ENCODE measurements around the gene SUSD6. TPM values are rescaled to one million over a fixed set of nuclear protein-coding genes. Genes with fewer than 3 reads are reported as not detected.

The SUSD6 gene
- total RNA-seq, 4 donors from 2014 or later = 11.9 to 26.3 (median 16.2) TPM

DNA sequence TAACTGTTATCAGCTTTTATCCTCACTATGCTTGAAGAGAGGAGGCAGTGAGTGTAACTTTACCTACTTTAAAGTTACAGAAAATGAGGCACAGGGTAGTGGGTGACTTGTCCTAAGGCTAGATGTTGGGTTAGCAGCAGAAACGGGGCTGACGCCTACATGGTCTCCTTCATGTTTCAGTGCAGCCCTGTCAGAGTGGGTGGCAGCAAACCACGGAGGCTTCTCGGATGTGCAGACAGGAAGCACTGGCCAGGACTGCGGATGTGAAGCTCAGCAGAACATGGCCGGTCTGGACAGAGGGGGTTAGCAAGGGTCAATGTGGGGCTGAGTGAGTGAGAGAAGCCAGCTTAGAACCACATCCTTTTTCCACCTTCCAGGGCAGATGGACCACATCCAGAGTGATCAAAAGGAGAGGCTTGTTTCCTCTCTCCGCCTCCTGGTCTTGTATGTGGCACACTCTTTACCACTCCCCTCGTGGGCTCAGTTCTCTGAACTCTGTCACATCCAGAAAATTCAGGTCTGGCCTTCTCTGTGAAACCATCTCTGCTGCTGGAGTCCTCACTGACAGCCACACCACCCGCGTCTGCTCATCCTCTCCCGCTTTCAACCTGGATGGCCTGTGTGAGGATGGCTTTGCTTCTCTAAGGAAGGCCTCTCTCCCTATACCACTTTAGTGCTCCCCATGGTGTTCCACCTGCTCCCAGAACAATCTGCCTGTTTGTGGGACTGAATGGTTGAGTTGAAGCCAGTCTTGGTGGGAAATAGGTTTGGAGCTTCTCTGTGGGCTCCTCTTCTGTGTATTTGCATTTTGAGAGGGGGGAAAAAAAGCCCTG, 14.1 kb downstream of the SUSD6 start:
- ATAC-seq (peak; percentile 54 to 63), DNase-seq (peak; percentile 25 to 42)
- TF ChIP-seq POLR2A (IDR thresholded peaks at IDR 0.05) = no peak
- TF ChIP-seq, protein P1, sequence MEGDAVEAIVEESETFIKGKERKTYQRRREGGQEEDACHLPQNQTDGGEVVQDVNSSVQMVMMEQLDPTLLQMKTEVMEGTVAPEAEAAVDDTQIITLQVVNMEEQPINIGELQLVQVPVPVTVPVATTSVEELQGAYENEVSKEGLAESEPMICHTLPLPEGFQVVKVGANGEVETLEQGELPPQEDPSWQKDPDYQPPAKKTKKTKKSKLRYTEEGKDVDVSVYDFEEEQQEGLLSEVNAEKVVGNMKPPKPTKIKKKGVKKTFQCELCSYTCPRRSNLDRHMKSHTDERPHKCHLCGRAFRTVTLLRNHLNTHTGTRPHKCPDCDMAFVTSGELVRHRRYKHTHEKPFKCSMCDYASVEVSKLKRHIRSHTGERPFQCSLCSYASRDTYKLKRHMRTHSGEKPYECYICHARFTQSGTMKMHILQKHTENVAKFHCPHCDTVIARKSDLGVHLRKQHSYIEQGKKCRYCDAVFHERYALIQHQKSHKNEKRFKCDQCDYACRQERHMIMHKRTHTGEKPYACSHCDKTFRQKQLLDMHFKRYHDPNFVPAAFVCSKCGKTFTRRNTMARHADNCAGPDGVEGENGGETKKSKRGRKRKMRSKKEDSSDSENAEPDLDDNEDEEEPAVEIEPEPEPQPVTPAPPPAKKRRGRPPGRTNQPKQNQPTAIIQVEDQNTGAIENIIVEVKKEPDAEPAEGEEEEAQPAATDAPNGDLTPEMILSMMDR (IDR thresholded peaks at IDR 0.05 in 4 of 5, conservative IDR thresholded peaks at IDR 0.05 in 1 of 5) = no peak
- Histone ChIP-seq H3K36me3 (no peaks in the 10 kb centered on the region), H3K4me1 (peaks cover 34 to 62% of the 10 kb centered on the region in 2 donors), H3K4me3 (no peak overlapping the region), H3K27me3 (no peaks in the 10 kb centered on the region), H3K27ac (peak overlapping the region in 3 of 4 donors; percentile 13 to 36 (median 19)), H3K9me3 (no peaks in the 10 kb centered on the region)
- in situ Hi-C loops (cut with MboI; ENCODE audit: low sequenced_read_pairs in 4 of 4) = no loop called here
- intact Hi-C loops (cut with DNase I; ENCODE audit: low total_unique reads) = no loop called here

DNA sequence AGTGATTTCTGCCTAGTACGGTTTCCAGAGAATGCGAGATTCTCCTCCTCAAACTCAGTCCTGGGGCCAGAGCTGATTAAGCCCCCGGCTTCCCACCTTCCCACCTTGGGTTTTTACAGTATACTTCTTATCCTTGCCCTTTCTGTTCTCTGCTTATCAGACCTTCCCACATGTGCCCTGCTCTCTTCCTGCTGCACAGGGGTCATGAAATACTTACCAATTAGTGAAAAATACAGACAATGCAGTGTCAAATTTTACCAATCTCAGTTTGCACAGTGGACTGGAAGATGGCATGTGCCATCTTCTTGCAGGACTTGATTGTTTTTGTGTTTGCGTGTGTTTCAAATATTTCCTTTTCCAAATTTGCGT, 14.7 kb downstream of the SUSD6 start:
- ATAC-seq = no peak
- no peak for TF ChIP-seq POLR2A (IDR thresholded peaks at IDR 0.05)
- TF ChIP-seq, protein P1 (IDR thresholded peaks at IDR 0.05 in 4 of 5, conservative IDR thresholded peaks at IDR 0.05 in 1 of 5) = no peak
- DNase-seq = no peak
- in situ Hi-C loops (cut with MboI; ENCODE audit: low sequenced_read_pairs in 4 of 4) (no loop called here), intact Hi-C loops (cut with DNase I; ENCODE audit: low total_unique reads) (no loop called here)
- H3K9me3 ChIP-seq = no peaks in the 10 kb centered on the region
- peak overlapping the region in 1 of 4 donors; percentile 36 for H3K27ac ChIP-seq
- no peak overlapping the region for H3K4me3 ChIP-seq
- peaks cover 36 to 62% of the 10 kb centered on the region in 2 donors for H3K4me1 ChIP-seq
- H3K36me3 ChIP-seq = no peaks in the 10 kb centered on the region
- no peaks in the 10 kb centered on the region for H3K27me3 ChIP-seq

DNA sequence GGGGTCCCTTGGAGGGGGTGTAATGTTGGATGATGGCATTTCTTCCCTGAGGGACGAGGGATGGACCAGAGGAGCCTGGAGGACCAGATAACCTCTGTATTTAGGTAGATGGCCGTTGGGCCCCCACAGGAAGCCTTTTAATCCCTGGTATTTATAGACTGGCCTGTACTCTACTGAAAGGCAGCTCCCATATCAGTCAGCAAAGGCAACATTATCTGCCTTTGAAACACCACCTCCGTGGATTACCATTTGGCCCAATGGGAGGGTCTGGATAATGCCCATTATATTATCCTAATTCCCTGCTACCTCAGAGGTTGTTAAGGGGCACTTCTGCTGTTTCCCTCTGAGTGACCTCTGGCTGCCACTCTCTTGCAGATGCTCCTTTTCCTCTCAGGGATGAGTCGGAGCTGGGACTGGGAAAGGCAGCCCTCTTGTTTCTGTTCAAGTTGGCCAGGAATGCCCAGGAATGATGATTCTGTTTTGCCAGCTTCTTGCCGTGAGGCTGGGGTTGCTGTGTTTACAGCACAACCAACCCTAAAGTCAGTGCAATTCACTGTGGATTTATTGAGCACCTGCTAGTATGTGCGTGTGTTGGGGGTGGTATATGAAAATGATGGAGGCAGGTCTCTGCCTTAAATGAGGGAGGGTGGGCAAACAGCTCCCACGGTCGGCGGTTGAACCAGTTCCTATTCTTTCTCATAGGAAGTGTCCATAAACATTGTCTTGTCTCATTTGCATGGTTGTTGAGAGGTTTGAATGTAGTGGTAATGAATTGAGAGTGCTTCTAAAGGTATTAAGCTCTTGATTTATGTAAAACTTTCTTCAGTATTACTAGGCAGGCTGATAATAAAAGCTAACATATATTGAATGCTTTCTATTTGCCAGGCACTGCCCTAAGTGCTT, 18.1 kb downstream of the SUSD6 start:
- intact Hi-C loops (cut with DNase I; ENCODE audit: low total_unique reads) (loop anchor here (2.0 to 10.0 kb wide), 2 partner anchors 13 to 555 kb away; partner anchors contain the start of gene SLC8A3), in situ Hi-C loops (cut with MboI; ENCODE audit: low sequenced_read_pairs in 4 of 4) (no loop called here)
- ATAC-seq (no peak), DNase-seq (no peak)
- Histone ChIP-seq H3K9me3 (no peaks in the 10 kb centered on the region), H3K4me1 (peaks cover 65 to 80% of the 10 kb centered on the region in 2 donors), H3K27ac (no peak overlapping the region), H3K36me3 (no peaks in the 10 kb centered on the region), H3K4me3 (no peak overlapping the region), H3K27me3 (no peaks in the 10 kb centered on the region)
- no peak for TF ChIP-seq POLR2A (IDR thresholded peaks at IDR 0.05)
- TF ChIP-seq, protein P1 (IDR thresholded peaks at IDR 0.05 in 4 of 5, conservative IDR thresholded peaks at IDR 0.05 in 1 of 5) = no peak

DNA sequence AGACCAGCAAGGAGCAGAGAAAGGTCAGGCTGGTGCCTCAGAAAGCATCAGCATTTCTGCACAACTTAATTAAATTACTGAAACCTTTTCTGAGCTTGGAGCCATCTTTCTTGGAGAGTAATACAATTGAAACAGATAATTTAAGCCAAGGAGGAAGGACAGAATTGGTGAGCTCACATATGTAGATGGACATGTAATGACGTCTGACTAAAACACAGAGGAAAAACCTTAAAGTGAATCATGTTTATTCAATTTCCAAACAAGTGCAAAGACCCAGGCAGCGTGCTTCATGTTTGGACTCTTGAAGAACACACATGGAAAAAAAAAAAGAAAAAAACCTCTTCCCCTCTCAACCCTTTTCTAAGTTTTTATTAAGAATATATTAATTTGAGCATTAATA, 19.0 kb downstream of the SUSD6 start:
- TF ChIP-seq, protein P1 (IDR thresholded peaks at IDR 0.05 in 4 of 5, conservative IDR thresholded peaks at IDR 0.05 in 1 of 5) = no peak
- no peak for TF ChIP-seq POLR2A (IDR thresholded peaks at IDR 0.05)
- Histone ChIP-seq H3K4me3 (no peak overlapping the region), H3K27me3 (no peaks in the 10 kb centered on the region), H3K9me3 (no peaks in the 10 kb centered on the region), H3K36me3 (no peaks in the 10 kb centered on the region), H3K4me1 (peaks cover 70 to 81% of the 10 kb centered on the region in 2 donors), H3K27ac (no peak overlapping the region)
- no peak for DNase-seq
- in situ Hi-C loops (cut with MboI; ENCODE audit: low sequenced_read_pairs in 4 of 4) = no loop called here
- ATAC-seq = no peak
- intact Hi-C loops (cut with DNase I; ENCODE audit: low total_unique reads) = loop anchor here (2.0 to 10.0 kb wide), 2 partner anchors 14 to 554 kb away; partner anchors contain the start of gene SLC8A3
